NCI-H1436 treated with DMSO at 0.1 percent for 48 hours (cell line): ENCODE measurements around the gene GIGYF2.

Experiments used
- DNase-seq: peaks from one replicate; lab custom pipeline; 2025; lab: John Stamatoyannopoulos, UW

The GIGYF2 gene

GRCh38 chr2:232869138-232870017 lies 172.2 kb downstream of the GIGYF2 start:
- no peak for DNase-seq

DNA sequence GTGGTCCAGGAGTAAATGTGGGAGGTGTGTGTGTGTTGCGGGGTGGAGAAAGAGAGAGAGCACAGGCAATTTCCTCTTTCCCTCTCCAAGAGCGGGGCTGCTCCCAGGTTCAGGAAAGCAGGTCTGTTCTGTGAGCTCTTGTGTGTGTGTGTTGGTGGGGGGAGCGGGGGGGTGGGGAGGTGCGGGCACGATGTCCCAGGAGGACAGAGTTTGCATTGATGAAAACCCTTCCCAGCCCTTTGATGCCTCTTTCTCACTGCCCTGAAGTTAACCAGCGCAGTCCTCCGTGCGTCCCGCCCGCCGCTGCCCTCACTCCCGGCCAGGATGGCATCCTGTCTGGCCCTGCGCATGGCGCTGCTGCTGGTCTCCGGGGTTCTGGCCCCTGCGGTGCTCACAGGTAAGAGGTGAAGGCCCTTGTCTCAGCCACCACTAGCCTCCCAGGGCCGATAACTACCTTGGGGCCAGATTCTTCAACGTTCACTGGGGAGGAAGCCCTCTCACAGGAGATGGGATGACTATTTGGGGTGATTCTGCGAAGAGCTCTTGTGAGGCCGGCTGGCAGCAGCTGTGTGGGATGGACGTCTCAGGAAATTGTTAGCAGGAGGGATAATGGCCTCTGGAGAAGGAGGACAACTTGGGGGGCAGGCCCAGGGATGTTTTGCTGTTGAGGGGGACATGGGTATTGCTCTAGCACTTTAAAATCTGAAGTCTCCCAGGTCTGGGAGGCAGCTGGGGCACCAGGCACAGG lies 173.1 kb downstream of the GIGYF2 start, which contains the start of gene SNORC:
Gene SNORC (plus strand): TSS at position 247 of the 748 bp plus-strand sequence. CDS start 78 bp downstream, at position 325.
- no peak for DNase-seq

DNA sequence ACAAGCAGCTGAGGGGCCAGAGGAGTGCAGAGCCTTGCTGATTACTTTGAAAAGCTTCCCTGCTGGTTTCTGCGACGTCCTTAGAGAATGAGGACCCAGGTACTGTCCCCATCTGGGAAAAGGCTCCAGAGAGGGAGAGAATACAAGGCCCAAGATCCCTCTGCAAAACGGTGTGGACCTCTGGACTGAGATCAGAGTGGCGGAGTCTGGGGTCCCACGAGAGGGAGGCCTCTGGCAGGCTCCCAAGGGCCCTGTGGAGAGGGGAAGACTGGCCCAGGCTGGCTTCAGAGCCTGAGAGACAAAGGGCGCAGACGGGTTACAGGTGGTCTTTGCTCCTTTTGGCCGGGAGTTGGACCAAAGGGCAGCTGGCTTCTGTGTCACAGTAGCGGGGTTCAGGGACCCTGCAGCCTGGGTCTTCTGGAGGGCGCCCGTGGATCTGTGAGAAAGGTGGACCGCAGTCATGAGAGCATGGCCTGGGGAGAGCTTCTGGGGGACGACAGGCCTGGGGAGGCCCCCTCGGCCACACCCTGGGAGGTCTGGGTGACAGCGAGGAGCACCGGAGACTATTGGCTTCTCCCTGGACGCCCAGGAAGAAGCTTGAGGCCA lies 173.7 kb downstream of the GIGYF2 start:
- no peak for DNase-seq

DNA sequence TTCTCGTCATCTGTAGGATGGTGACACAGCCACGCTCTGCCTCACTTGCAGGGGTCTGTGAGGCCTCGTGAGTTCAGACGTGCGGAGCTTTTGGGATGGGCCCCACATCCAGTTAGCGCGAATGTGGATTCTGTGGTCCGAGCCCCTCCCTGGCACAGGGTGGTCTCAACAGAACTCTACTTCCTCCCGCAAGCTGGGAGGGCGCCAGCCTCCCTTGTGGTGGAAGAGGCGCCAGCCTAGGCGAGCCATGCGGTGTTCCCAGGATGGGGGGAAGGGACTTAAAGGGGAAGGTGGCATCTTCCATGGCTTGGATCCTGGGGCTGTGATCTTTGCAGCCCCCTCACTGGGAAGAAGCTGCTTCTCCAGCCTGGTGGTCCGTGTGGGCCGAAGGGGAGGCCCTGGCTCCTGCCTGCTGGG lies 174.3 kb downstream of the GIGYF2 start:
- DNase-seq = no peak

- no peak for DNase-seq
These were observed 175.0 kb downstream of the GIGYF2 start for GRCh38 chr2:232871835-232872736.

DNA sequence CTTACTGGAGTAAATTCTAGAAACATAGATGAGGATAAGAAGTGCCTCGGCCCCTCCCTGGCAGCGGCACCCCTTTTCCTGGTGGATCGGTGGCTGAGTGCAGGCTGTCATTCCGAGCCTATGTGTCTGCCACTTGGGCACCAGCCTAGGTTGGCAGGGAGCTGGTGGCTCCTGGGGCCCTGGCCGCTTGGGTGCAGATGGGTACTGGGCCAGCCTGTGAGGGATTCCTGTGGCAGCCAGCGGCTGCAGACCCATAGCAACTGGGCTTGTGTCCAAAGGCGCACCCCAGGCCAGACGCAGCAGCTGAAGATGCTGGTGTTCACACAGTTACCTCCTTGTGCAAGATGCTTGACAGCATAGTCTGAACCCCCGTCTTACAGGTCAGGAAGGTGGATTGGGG lies 175.7 kb downstream of the GIGYF2 start:
- no peak for DNase-seq

GRCh38 chr2:232873292-232873908 lies 176.3 kb downstream of the GIGYF2 start:
- DNase-seq = no peak

DNA sequence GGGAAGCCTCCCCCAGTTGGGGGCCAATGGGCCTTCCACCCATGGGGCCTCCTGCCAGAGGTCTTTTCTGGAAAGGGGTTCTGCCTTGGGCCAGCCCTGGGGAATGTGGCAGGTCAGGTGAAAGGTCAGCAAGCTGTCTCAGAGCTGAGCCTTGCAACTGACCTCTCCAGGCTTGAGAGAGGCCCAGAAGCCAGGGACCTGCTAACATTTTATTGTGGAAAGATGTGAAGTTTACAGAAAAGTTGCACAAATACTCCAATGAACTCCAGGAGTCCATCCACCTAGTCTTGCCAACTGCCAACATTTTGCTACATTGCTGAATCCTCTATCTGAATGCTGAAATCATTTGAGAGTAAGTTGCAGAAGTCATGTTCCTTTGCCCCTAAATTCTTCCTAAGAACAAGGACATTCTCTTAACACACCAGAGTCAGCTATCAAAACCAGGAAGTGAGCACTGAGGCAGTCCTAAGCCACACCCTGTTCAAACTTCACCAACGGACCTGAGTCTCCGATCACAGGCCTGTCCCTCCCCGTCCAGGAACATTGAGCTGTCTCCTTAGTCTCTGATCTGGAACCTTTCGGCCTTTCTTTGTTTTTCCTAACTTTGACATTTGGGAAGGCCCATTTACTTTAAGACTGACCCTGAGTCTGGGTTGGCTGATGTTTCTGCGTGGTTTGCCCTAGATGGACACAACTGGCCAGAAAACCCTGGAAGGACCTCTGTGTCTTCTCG lies 176.9 kb downstream of the GIGYF2 start:
- no peak for DNase-seq

DNA sequence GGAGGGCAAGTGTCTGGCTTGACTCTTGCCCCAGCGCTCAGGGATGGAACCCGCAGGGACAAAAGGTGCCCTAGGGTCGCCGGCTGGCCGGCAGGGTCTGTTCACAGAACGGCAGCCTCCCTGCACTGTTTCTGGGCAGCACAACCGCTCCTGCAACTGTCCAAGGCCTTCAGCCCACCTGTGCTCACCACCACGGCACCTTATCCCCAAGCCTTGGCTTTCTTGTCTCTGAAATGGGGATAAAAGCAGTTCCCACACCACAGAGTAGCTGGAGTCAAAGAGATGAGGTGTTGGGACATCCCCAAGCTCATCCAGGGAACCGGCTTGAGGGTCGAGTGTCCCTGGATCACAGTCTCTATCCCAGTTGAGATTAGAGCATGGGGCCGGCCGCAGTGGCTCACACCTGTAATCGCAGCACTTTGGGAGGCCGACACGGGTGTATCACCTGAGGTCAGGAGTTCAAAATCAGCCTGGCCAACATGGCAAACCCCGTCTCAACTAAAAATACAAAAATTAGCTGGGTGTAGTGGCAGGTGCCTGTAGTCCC lies 177.6 kb downstream of the GIGYF2 start:
- DNase-seq = no peak

DNA sequence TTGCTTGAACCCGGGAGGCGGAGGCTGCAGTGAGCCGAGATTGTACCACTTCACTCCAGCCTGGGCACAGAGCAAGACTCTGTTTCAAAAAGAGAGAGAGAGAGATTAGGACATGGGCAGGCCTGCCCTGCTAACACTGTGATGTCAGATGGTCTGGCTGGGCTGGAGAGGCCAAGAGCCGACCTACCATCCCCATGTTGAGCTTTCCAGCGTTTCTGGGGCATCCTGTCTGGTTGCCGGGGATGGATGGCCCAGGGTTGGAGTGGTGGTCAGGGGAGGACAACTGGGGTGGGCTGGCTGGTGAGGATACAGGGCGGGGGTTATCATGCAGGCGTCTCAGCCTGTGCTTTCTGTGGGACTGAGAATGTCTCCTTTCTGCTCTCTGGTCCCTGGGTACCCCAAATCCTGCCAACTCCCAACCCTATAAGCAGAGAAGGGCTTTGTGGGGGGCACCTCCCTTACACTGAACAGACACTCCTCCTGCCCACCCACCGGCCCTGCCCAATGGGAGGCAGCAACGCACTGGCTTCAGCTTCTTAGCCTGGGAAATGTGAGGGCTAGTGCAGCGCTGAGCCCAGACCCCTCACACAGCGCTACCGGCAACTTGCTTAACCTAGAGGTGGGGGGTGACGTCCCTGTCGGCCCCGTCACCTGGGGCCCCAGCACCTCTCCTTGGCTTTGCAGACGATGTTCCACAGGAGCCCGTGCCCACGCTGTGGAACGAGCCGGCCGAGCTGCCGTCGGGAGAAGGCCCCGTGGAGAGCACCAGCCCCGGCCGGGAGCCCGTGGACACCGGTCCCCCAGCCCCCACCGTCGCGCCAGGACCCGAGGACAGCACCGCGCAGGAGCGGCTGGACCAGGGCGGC lies 178.4 kb downstream of the GIGYF2 start:
- no peak for DNase-seq

DNA sequence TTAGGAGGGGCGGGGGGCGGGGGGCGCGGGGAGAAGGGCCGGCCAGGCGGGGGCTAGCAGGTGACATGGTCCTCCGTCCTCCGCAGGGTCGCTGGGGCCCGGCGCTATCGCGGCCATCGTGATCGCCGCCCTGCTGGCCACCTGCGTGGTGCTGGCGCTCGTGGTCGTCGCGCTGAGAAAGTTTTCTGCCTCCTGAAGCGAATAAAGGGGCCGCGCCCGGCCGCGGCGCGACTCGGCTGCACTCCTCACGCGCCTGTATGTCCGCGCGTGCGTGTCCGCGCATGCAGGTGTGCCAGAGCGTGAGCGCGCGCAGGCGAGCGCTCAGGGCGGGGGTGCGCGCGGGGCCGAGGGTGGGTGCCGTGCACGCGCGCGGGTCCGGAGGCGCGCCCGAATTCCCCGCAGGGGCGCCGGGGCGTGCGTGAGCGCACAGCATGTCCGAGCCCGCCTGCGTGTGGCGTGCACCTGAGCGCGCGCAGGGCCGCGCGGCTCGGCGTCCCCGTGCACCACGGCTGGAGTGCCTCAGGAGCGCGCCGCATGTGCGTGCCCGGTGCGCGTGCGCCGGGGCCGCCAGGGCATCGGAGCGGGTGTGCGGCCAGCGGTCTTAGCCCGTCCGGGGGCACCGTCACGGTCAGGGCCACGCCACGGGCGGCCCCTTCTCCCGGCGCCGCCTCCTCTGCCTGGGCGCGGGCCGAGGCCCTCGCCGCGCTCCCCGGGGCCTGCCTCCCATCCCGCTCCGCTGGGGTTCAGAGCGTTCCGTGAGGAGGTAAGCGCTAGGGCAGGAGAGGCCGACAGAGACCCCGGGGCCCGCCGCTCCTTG lies 179.2 kb downstream of the GIGYF2 start:
- no peak for DNase-seq

DNA sequence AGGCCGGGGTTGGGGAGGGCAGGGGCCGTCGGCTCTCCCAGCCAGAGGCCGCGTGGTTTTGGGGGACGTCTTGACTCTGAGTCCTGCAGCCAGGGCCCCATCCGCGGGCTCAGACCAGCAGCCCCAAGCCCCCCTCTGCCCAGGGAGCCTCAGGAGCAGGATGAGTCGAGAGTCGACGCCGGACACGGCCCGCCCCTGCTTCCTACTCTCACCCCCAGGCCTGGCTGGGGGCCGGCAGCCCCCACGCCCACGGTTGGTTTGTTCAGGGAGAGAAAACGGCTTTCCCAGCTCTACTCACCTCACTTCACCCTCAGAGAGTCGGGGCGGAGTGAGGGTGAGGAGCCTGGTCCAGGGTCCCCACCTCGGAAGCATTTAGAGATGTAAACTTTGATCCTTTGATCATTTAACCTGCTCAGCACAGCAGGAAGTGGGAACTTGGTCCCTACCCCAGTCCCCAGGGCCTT lies 179.9 kb downstream of the GIGYF2 start:
- no peak for DNase-seq

DNA sequence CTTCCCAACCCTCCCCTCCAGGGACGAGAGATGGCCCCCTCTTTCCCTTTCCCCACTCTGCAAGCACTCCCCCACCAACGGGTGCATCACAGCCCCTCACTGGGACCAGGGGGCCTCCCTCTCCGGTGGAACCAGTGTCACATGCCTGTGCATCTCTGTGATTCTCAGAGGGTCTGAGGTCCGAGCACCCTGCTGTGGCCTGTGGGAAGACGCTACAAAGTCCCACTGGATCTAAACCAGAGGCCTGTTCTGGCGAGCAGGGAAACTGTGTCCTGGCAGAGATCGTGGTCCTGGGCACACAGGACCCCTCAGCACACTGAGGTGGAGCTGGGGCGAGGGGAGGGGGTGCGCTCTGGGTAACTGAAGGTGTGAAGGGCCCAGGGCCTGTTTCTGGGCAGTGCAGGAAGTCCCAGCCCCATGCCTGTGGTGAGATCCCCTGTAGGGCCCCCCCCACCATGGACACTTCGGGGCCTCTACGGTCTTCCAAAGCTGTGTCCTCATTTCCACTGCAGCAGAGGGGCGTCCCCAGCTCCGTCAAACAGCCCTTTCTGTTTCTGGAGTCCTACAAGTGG lies 180.9 kb downstream of the GIGYF2 start:
- no peak for DNase-seq

DNA sequence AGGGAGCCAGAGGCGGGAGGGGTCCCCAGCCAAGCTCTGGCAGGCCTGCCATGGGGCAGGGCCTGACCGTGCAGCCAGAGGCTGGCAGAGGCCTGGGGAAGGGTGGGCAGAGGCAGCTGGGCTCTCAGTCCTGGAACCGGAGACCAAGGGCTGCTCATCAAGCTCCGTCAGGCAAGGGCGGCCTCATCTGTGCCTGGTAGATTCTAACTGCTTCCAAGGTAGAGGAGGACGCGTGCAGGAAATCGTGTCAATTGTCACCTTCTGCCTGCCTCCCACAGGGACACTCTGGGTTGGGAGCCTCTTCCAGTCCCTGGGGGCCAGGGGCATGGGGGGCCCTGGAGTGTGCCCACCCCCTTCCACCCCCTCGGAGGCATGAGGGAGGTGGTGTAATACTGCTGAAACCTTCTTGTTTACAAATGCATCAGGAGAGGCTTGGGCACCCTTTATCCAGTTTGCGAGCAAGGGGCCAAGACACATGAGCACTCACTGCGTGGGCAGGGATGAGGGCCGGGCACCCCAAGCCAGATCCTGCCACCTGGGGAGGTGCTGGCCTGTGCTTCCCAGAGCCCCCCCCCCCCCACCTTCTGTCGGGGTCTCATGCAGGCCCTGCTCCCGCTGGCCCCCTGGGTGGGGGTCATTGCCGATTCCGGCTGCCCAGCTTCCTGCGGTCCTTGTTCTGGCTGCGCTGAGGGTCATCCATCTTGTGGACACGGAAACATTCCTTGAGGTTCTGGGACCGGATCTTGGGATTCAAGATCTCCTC lies 181.9 kb downstream of the GIGYF2 start:
- no peak for DNase-seq

- DNase-seq = no peak
These were observed 182.7 kb downstream of the GIGYF2 start for GRCh38 chr2:232879618-232880494.

DNA sequence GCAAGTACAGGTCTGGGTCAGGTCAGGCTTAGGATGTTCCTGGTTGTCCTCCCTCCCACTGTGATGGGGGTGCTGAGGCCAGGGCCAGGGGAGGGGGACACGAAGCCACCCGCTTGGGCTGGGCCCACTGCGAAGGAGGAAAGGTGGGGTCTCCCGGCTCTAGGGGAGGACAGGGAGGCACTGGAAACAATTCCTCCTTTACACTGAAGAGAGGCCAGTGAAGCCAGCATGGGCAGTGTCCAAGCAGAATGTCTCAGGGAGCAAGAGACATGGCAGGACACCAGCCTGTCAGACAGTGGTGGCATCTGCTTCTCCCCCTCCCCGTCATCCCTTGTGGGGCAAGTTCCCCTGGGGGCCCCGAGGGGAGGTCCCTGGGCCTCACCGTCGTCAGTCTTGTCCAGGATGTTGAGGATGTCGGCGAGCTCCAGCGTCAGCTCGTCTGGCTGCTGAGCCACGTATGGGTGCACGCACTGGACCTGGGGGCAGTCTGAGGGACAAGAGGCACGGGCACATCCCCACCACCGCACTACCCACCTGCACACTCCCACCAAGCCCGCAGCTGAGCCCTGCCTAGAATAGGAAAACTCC lies 183.7 kb downstream of the GIGYF2 start:
- no peak for DNase-seq
